Adrenal gland (tissue), 5 donors: Measurements from ENCODE around the gene RPEL1.
"Not testable (repeated sequence)": the region's sequence is repeated elsewhere in the genome, so short reads cannot be mapped to it uniquely, and the experiment has no call there.

Source experiments
- CTCF ChIP-seq, 6 experiments: fragments of 450-650 bp in 4 of 6; fragments of 200-600 bp in 2 of 6; sonication (generic) in 1 of 6; IDR thresholded peaks; 1 replicate in 5 of 6; 2 replicates in 1 of 6; pipeline versions ENCODE4 v1.5.1 to v1.8.0; 2016 to 2021; ENCODE audit warnings: antibody characterized with exemption in 6 of 6, mild to moderate bottlenecking in 2 of 6, moderate library complexity in 1 of 6
- POLR2A ChIP-seq, 2 donors: fragments of 450-650 bp; IDR thresholded peaks; one replicate each; pipeline ENCODE4 v1.6.1; 2017; ENCODE audit warnings: antibody characterized with exemption in 2 of 2, mild to moderate bottlenecking in 2 of 2, moderate library complexity in 1 of 2
- donor health status: DM: no; HTN: no; CAD: no.

DNA sequence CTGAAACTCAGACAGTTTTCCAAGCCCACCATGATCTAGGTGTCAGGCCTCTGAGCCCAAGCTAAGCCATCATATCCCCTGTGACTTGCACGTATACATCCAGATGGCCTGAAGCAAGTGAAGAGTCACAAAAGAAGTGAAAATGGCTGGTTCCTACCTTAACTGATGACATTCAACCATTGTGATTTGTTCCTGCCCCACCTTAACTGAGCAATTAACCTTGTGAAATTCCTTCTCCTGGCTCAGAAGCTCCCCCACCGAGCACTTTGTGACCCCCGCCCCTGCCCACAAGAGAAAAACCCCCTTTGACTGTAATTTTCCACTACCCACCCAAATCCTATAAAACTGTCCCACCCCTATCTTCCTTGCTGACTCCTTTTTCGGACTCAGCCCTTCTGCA lies 40.3 kb upstream of the RPEL1 start:
- not testable (repeated sequence) for TF ChIP-seq POLR2A, CTCF (IDR thresholded peaks at IDR 0.05)
